BLaER1 (cell line): ENCODE measurements around the gene SPCS3.
A peak's percentile ranks its signal among the peaks of the same experiment; 100 is the strongest.
"Not testable (repeated sequence)": the region's sequence is repeated elsewhere in the genome, so short reads cannot be mapped to it uniquely, and the experiment has no call there.

Source experiments
- H3K27ac ChIP-seq: shearing (Covaris generic); formaldehyde crosslinking; 2 replicates; pipeline ENCODE4 v1.8.1; 2022
- H3K27me3 ChIP-seq: shearing (Covaris generic); formaldehyde crosslinking; 2 replicates; pipeline ENCODE4 v1.8.1; 2022
- H3K36me3 ChIP-seq: shearing (Covaris generic); formaldehyde crosslinking; 2 replicates; pipeline ENCODE4 v1.8.1; 2022
- H3K4me1 ChIP-seq: shearing (Covaris generic); formaldehyde crosslinking; 2 replicates; pipeline ENCODE4 v1.8.1; 2022
- H3K4me2 ChIP-seq: shearing (Covaris generic); formaldehyde crosslinking; 2 replicates; pipeline ENCODE4 v1.8.1; 2022
- H3K4me3 ChIP-seq: shearing (Covaris generic); formaldehyde crosslinking; 2 replicates; pipeline ENCODE4 v1.8.1; 2022
- H3K9ac ChIP-seq: shearing (Covaris generic); formaldehyde crosslinking; 2 replicates; pipeline ENCODE4 v1.8.1; 2022
- H3K9me3 ChIP-seq: shearing (Covaris generic); formaldehyde crosslinking; 2 replicates; pipeline ENCODE4 v1.8.1; 2022
- H4K20me1 ChIP-seq: shearing (Covaris generic); formaldehyde crosslinking; 2 replicates; pipeline ENCODE4 v1.8.1; 2022
- Cebpa-rat ChIP-seq: shearing (Covaris generic); IDR thresholded peaks from 2 replicates; pipeline ENCODE4 v1.8.1; 2022

SPCS3 gene

DNA sequence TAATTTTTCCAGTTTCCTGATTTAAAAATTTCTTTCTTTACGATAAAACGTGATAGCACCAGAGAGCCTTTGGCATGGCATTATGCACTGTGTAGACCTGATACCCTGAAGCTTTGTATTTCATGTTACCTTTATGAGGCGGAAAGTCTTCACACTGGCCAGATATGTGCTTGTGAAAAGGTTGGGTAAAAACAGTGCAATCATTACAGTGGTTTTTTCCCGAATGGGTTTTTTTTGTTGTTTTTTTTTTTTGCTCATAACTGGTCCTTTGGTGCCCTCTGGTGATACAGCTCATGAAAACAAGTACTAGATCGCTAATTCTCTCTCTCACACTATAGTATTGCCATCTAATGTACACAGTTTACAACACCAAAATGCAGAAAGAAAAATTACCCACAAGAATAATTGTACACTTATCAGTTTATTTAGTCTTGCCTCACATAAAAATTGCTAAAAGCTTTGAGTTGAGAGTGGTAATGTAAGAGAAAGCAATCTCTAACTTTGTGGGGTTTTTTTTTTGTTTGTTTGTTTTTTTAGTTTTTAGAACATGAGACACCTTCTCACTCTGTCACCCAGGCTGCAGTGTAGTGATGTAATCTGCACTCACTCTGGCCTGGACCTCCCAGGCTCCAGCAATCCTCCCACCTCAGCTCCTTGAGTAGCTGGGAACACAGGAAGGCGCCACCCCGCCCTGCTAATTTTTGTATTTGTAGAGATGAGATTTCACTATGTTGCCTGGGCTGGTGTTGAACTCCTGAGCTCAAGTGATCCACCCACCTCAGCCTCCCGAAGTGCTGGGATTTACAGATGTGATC, 21.3 kb downstream of the SPCS3 start:
- no peak for TF ChIP-seq Cebpa-rat
- H3K4me2 ChIP-seq: no peak overlapping the region
- H3K4me3 ChIP-seq: no peak overlapping the region
- H3K9ac ChIP-seq: no peak overlapping the region
- no peaks in the 10 kb centered on the region for H3K4me1 ChIP-seq
- H3K27ac ChIP-seq: no peak overlapping the region
- peaks cover 37% of the 10 kb centered on the region for H3K9me3 ChIP-seq
- no peaks in the 10 kb centered on the region for H4K20me1 ChIP-seq
- no peaks in the 10 kb centered on the region for H3K27me3 ChIP-seq
- H3K36me3 ChIP-seq: peaks cover 28% of the 10 kb centered on the region

DNA sequence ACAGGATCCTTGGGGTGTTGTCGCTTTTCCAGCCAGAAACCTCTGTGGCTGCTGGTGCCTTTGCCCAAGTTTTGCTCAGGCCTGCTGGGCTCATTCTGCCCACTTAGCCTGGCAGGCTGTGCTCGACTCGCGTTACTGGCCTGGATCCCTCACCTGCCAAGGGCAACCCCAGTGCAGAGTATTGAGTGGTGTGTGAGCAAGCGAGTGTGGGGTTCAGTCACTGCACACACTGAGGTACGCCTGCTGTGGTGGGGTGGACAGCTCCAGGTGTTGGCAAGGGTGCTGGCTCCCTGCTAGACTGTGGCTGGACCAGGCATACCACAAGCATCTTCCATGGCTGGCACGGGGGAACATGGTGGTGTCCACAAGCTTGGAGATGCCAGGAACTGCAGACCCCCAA, 22.6 kb downstream of the SPCS3 start:
- Histone ChIP-seq H3K9ac (no peak overlapping the region), H4K20me1 (no peaks in the 10 kb centered on the region), H3K4me1 (no peaks in the 10 kb centered on the region), H3K4me2 (no peak overlapping the region), H3K4me3 (0 out of 2 replicates have a peak overlapping the region, but pooled peaks have one; percentile 34), H3K36me3 (peaks cover 23% of the 10 kb centered on the region), H3K27me3 (no peaks in the 10 kb centered on the region), H3K9me3 (peaks cover 37% of the 10 kb centered on the region), H3K27ac (no peak overlapping the region)
- no peak for TF ChIP-seq Cebpa-rat

DNA sequence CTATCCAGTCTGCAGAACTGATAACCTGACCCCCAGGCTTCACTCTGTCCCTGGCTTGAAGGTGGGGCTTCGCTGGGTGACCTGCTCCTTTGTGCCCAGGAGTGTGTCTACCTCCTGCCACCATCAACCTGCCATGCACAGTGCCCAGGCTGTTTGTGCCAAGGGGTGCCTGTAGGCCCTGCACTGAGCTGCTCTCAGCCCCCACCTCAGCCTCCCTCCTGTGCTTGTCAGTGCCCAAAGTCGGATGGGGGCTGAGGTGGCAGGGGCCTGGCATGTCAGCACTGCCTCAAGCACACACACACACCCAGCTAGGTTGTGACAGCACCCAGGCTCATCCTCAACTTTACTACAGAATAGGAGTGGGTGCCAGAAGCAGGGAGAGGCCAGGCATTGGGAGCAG, 23.5 kb downstream of the SPCS3 start:
- H3K9ac ChIP-seq: no peak overlapping the region
- peaks cover 23% of the 10 kb centered on the region for H3K36me3 ChIP-seq
- H3K27me3 ChIP-seq: no peaks in the 10 kb centered on the region
- TF ChIP-seq Cebpa-rat: no peak
- H3K4me3 ChIP-seq: peak overlapping the region; percentile 34; the same call in 1 of the 2 replicates
- no peaks in the 10 kb centered on the region for H3K4me1 ChIP-seq
- H3K9me3 ChIP-seq: peaks cover 37% of the 10 kb centered on the region
- no peak overlapping the region for H3K27ac ChIP-seq
- no peak overlapping the region for H3K4me2 ChIP-seq
- H4K20me1 ChIP-seq: no peaks in the 10 kb centered on the region

DNA sequence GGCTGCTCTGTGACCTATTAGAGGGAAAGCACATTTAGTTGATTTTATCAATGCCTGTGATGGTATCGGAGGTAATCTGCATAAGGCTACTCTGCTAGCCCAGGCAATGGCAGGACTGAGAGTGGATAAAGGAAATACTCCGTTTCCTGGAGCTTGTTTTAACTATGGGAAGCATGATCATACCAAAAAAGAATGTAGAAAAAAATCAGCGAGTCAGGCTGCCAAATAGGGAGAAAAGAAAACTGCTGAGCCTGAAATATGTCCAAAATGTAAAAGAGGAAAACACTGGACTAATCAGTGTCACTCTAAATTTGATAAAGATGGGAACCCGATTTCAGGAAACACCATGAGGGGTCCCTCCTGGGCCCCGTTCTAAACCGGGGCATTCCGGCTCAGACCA, 25.6 kb downstream of the SPCS3 start:
- not testable (repeated sequence) for H3K4me2 ChIP-seq, H3K4me1 ChIP-seq, H3K4me3 ChIP-seq, H3K27ac ChIP-seq, H4K20me1 ChIP-seq, H3K9ac ChIP-seq, H3K27me3 ChIP-seq
- Histone ChIP-seq H3K9me3 (peaks cover 52% of the 10 kb centered on the region), H3K36me3 (peaks cover 31% of the 10 kb centered on the region)

DNA sequence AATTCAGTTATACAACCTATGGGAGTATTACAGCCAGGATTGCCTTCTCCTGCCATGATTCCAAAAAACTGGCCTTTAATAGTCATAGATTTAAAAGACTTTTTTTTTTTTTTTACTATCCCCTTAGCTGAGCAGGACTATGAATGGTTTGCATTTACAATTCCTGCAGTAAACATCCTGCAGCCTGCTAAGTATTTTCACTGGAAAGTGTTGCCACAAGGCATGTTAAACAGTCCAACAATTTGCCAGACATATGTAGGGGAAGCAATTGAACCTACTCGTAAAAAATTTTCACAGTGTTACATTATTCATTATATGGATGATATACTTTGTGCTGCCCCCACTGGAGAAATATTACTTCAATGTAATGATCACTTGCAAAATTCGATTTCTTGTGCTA, 27.1 kb downstream of the SPCS3 start:
- H3K36me3 ChIP-seq: peaks cover 36% of the 10 kb centered on the region
- not testable (repeated sequence) for H4K20me1 ChIP-seq, H3K27ac ChIP-seq, H3K27me3 ChIP-seq, H3K9ac ChIP-seq, H3K4me1 ChIP-seq, H3K4me3 ChIP-seq, H3K4me2 ChIP-seq
- peaks cover 60% of the 10 kb centered on the region for H3K9me3 ChIP-seq

DNA sequence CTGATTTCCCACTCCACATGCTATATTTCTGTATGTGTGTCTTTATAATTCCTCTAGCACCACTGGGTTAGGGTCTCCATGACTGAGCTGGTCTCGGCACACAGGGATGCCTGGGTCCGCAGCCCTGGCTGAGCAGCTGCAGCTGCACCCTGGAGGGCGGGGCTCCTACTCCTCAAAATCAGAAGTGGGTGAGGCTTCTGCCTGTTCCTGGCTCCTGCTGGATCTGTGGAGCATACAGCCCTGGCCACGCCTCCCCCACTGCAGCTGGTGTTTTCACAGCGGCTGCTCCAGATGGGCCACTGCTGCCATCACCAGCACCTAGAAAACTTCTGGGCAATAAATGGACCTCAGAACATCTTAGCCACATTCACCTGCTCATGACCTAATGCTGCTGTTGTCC, 30.9 kb downstream of the SPCS3 start:
- H3K36me3 ChIP-seq: peaks cover 12% of the 10 kb centered on the region; the same call in 1 of the 2 replicates
- H3K4me3 ChIP-seq: no peak overlapping the region
- TF ChIP-seq Cebpa-rat: no peak
- no peaks in the 10 kb centered on the region for H3K27me3 ChIP-seq
- H3K4me2 ChIP-seq: no peak overlapping the region
- H3K9me3 ChIP-seq: peaks cover 50% of the 10 kb centered on the region
- no peaks in the 10 kb centered on the region for H4K20me1 ChIP-seq
- no peak overlapping the region for H3K27ac ChIP-seq
- H3K4me1 ChIP-seq: no peaks in the 10 kb centered on the region
- H3K9ac ChIP-seq: no peak overlapping the region

DNA sequence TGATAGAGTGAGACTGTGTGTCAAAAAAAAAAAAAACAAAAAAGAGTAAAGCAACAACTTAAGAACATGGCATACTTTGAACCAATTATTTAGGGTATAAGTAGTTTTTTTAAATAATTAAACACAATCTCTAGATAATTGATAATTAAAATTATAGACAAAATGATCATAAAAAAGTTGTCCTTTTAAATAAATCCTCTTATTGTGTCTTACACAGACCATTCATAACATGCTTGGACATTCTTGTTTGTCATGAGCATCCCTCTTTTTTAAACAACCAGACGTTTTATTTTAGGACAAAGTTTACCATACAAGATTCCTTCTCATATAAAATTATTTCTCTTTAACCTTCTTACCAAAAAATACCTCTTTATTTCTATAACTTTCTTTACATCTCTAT, 35.1 kb downstream of the SPCS3 start:
- no peaks in the 10 kb centered on the region for H3K27me3 ChIP-seq
- H3K4me3 ChIP-seq: no peak overlapping the region
- peaks cover 39% of the 10 kb centered on the region for H3K9me3 ChIP-seq
- 0 out of 2 replicates have a peak, but pooled peaks cover 5% of the 10 kb centered on the region for H3K36me3 ChIP-seq
- H4K20me1 ChIP-seq: no peaks in the 10 kb centered on the region
- TF ChIP-seq Cebpa-rat: no peak
- H3K27ac ChIP-seq: no peak overlapping the region
- no peak overlapping the region for H3K4me2 ChIP-seq
- no peaks in the 10 kb centered on the region for H3K4me1 ChIP-seq
- no peak overlapping the region for H3K9ac ChIP-seq

DNA sequence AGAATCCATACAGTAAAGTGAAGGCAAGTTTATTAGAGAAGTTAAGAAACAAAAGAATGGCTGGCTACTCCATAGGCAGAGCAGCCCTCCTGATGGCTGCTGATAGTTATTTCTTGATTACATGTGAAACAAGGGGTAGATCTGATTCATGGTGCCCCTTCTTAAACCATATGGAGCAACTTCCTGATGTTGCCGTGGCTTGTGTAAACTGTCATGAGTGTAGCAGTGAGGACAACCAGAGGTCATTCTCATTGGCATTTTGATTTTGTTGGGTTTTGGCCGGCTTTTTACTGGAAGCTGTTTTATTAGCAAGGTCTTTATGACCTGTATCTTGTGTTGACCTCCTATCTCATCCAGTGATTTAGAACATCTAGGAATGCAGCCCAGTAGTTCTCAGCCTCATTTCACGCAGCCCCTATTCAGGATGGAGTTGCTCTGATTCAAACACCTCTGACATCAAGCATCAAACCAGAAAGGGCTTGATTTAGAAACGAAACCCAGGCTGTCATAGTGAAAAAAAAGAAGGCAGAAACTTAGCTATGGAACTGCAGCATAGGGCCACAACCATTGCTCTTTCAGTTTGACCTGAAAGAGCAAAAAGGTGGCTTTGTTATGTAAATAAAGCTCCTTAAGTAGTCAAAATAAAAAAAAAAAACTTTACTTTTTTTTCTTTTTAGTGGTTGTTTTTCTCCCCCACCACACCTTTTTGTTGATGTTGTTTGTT, 37.8 kb downstream of the SPCS3 start:
- Histone ChIP-seq H3K9ac (no peak overlapping the region), H3K4me2 (no peak overlapping the region), H3K36me3 (no peaks in the 10 kb centered on the region), H4K20me1 (no peaks in the 10 kb centered on the region), H3K9me3 (peaks cover 22% of the 10 kb centered on the region), H3K27me3 (no peaks in the 10 kb centered on the region), H3K27ac (no peak overlapping the region), H3K4me1 (no peaks in the 10 kb centered on the region), H3K4me3 (no peak overlapping the region)
- no peak for TF ChIP-seq Cebpa-rat

DNA sequence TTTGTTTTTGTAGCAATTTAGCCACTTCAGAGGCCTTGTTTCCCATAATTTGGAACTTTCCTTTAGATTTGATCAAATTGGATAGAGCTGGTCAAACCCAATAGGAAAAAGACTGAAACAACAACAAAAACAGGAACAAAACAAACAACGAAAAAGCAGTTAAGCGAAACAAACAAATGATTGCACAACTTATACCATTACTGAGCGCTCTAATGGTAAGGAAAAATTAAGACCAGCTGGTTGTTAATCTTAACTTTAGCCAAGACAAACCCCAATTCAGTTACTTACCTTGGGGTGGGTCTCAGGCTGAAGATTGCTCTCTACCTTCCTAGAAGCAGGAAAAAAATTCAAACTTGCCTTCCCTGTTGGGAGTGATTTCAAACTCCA, 38.3 kb downstream of the SPCS3 start:
- H3K27me3 ChIP-seq: no peaks in the 10 kb centered on the region
- H4K20me1 ChIP-seq: no peaks in the 10 kb centered on the region
- H3K9me3 ChIP-seq: peaks cover 17% of the 10 kb centered on the region
- H3K4me2 ChIP-seq: no peak overlapping the region
- H3K9ac ChIP-seq: no peak overlapping the region
- no peak overlapping the region for H3K4me3 ChIP-seq
- TF ChIP-seq Cebpa-rat: no peak
- H3K4me1 ChIP-seq: no peaks in the 10 kb centered on the region
- H3K27ac ChIP-seq: no peak overlapping the region
- H3K36me3 ChIP-seq: no peaks in the 10 kb centered on the region

DNA sequence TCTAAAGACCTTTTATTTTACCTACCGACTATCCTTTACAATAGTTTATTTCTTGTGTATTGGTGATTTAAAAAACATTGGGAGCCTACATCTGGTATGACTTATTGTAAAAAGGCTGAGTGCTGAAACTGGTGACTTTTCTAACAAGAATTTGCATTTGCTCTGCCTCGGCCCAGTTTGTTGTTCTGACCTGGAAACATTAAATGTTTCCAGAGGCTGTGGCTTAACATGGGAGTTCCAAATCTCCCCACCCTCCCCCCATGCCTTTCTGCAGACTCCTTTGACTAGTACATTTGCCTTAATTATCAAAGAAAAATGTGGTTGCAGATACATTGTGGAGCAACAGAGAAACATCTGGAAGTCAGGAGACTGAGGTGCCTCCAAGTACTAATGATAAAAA, 39.8 kb downstream of the SPCS3 start:
- no peak overlapping the region for H3K4me2 ChIP-seq
- no peak for TF ChIP-seq Cebpa-rat
- H3K27ac ChIP-seq: no peak overlapping the region
- H3K27me3 ChIP-seq: no peaks in the 10 kb centered on the region
- no peaks in the 10 kb centered on the region for H3K4me1 ChIP-seq
- H3K36me3 ChIP-seq: no peaks in the 10 kb centered on the region
- no peaks in the 10 kb centered on the region for H4K20me1 ChIP-seq
- no peak overlapping the region for H3K9ac ChIP-seq
- peaks cover 6% of the 10 kb centered on the region for H3K9me3 ChIP-seq
- no peak overlapping the region for H3K4me3 ChIP-seq
